HUDEP-2 (cell line): ENCODE measurements around the gene DGKH.

Source experiments
- DNase-seq, 76 experiments: peaks; one replicate each; lab custom pipeline; 2025; ENCODE audit not compliant: unreplicated experiment in 76 of 76; lab: John Stamatoyannopoulos, UW

DGKH gene

GRCh38 chr13:42048342-42048683 is at the start of gene DGKH:
DGKH (plus strand) TSS chr13:42048648; CDS start chr13:42048774, 126 bp downstream.
- DNase-seq, result no peak

DNA sequence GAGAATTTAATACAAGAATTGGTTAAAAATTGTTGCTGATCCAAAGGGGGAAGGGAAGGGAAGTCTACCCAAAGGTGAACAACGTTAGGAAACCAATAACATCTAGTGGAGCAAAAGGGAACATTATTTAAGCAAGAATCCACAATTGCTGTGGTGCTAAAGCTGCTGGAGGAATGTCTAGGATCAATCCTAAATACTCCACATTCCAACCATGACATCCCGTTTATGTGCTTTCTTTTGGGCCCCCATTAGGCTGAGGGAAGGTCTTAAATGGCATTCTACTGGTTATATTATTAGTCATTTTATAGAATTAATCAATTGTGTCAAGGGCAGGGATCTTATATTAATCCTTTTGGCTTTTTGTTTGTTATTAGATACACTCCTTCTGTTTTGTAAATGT is 47.6 kb upstream of the DGKH start:
- no peak for DNase-seq

DNA sequence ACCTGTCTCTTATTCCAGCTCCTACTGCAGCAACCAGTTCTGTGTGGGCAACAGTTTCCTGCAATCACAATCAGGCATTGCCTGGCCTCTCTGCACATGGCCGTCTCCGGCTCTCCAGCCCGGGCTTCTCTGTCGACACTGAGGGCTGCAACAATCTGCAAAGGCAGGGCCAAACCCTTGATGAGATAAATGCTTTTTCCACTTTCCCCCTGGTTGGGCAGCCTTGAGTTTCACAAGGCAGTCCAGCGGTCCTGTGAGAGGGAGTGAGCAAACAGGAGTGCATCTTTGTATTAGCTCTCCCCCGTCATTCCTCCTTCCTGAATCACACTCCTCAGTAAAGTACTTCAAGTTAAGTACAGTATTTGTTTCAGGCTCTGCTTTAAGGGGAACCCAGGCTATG is 46.9 kb upstream of the DGKH start:
- DNase-seq, result no peak

DNA sequence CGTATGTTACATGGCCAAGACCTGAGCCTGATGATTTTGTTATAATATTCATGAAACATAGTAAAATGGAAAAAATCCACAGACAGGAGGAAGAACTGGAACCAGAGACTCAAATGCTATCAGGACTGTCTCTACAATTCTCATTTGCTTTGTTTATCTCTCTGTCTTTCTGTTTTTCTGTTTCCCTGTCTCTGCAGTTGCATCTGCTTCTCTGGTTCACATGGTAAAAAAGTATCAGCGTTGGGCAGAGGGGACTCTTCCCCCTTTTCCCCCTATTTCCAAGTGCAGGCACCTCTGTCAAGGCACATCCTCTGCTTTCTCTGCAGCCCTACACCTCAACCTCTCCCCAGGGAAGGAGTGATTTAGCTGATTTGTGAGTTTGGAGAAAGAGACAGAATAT is 46.4 kb upstream of the DGKH start:
- DNase-seq, result no peak

DNA sequence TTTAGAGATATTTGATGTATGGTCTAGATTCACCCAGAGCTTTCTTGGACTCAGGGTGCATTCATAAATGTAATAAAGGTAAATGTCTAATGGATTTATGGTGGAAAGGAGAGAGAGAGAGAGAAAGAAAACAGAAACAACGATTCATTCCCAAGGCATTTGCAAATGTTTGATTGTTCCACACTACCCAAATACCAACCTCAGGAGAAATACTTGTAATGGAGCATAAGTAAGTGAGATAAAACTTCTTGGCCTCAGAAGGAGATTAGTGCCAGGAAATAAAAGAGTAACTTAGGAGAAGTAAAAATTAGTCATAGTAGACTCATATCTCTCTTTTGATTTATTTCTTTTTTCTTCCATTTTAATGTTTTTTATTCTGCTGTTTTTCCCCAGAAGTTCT is 40.6 kb upstream of the DGKH start:
- DNase-seq, result no peak

DNA sequence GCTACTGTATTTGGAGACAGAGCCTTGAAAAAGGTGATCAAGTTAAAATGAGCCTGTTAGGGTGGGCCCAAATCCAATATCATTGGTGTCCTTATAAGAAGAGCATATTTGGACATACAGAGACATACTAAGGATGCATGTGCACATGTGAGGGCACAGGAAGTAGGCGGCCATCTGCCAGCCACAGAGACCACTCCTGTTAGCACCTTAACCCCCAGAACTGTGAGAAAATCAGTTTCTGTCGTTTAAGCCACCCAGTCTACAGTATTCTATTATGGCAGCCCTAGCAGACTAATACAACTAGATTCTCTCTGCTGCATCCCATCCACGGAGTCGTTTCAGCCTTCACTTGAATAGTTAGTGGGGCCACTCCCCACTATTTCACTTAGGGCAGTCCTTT is 39.4 kb upstream of the DGKH start:
- no peak for DNase-seq

- no peak for DNase-seq
Observed at GRCh38 chr13:42011601-42012350, 36.7 kb upstream of the DGKH start.

DNA sequence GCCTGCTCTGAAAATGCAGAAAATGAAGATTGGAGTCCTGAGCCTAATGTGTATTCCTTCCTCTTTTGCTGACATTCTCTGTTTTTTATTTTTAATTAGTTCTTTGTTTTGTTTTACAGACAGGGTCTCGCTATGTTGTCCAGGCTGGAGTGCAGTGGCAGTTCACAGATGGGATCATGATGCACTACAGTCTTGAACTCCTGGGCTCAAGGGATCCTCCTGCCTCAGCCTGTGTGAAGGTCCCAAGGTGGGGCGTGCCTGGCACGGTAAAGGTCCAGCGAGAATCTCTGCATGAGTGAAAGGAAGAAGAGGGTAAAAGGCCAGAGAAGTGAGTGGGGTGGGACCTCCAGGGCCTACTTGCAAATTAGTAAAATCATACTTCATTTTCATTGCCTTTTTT is 34.3 kb upstream of the DGKH start:
- DNase-seq, result no peak

DNA sequence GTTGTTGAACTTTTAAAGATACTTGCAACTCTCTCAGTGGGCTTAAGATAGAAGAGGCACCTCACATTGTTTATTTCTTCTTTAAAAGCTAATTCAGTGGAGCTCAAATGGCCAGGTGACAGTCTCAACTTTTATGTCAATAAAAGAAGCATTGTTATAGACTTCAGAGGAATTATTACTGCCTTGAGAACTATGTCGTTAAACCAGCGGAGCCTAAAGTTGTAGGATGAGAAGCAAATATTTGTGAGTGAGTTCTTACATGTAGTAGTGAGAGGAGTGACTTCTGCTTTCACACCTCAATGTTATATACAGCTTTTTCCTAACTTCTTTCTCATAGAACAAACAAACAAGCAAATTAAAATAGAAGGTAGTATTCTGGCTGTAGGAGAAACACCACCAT is 31.2 kb upstream of the DGKH start:
- DNase-seq, result no peak

- DNase-seq, result no peak
Observed at GRCh38 chr13:42021851-42022250, 26.6 kb upstream of the DGKH start.

GRCh38 chr13:42022336-42022735 is 26.1 kb upstream of the DGKH start:
- DNase-seq, result no peak

GRCh38 chr13:42022796-42023493 is 25.5 kb upstream of the DGKH start:
- no peak for DNase-seq

- no peak for DNase-seq
Observed at GRCh38 chr13:42027286-42027685, 21.2 kb upstream of the DGKH start.

DNA sequence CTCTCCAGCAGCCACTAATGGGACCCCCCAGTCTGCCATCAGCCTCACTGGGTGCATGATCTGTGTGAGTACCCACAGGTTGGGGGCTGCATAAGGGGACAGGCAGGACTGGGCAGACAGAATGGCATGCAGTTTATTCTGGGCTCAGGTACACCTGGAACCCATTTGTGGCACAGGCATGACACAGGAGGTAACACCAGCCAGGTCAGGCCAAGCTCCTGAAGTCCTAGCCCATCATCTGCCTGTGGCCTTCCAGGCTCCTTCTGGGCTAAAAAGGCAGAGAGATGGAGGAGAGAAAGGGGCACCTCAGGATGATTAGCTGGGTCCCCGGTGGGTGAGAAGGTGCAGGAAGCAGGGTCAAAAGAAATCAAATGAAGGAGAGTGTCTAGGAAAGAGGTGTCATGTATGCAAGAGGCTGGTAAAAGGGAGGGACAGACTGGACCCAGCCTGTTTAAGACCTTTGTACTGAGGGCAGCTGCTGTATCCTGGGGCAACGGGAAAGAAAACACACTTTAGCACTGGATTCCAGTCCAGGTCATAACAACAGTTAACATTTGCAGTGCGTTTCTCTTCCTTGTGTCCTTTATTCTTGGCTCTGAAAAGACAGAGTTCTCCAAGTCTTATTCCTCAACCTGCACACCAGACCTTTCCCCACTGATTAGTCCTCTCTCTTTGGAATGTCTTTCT is 20.2 kb upstream of the DGKH start:
- no peak for DNase-seq

DNA sequence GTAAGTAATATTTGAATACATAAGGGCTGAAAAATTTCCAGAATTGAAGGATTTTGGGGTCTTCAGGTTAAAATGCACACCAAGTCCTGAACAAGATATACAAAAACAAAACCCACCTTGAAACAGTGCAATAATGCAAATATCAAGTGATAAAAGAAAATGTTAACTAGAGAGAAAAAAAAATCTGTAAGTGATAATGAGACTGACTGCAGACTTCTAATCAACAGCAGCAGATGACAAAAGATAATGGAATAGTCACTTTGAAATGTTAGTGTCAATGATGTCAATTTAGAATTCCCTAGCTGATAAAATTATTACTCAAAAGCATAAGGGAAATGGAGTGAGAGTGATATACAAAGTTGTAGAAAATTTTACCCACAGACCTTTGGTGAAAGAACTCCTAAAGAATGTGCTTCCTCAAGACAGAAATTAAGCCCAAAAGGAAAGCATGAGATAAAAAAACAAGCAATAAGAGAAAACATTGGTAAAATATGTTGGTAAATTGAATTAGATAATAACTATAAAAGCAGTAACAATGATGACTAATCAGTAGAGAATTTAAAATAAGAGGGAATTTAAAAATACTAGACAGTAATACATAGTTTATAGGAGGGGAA is 12.4 kb upstream of the DGKH start:
- DNase-seq, result no peak

GRCh38 chr13:42036711-42037110 is 11.7 kb upstream of the DGKH start:
- no peak for DNase-seq

- DNase-seq, result no peak
Observed at GRCh38 chr13:42038661-42039456, 9.6 kb upstream of the DGKH start.

DNA sequence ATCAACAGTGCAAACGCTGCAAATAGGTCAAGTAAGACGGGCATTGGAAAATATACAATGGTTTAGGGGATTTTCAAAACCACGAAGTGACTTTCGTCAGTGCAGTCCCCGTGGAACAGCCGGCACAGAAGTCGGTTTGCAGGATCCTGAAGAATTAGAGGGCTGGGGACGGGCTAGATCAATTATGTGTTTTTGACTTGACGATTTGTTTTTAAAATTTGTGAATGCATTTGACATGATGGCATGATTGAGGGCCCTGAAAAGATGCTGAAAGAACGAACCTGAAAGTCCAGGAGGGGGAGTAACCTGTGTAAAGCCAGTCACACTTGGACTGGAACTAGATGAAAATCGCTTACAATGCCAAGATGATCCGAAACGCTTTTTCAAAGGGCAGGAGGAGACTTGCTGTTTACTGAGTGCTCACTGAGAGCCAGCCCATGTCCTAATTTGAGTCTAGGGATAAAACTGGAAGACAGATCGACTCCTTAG is 8.9 kb upstream of the DGKH start:
- no peak for DNase-seq

DNA sequence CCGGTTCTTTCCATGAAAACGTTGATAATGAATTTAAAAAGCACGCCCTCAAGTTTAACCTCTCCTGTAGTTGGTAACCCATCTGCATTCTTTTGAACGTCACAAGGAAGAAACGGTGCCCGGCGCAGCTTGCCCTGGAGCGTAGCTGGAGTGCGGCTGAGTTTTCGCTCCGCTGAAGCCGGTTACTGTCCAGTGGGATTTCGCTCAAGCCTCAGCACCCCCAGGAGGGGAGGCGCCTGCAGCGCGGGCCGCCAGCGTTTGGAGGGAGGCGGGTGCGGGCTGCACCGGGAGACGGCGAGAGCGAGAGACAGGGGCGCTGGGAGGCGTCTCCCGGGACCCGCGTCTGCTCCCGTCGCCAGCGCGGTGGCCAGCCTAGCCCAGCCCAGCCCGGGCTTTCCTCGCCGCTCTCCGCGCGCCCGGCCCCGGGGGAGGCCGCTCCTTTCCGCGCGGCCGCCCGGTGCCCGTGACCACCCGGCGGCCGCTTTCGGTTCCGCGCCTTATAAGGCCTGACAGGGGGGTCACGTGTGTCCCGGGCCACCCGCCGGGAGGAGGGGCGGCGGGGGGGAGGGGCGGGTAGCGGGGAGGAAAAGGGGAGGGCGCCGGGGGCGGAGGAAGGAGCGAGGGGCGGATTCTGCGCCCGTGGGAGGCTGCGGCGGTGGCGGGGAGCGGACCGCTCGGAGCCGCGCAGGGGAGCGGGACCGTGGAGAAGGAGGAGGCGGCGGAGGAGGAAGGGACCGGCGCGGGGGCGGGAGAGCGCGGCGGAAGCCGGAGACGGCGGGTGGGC is 8.3 kb upstream of the DGKH start:
- DNase-seq, result peak in 68 of 76 experiments; percentile 1 to 81 (median 54)

DNA sequence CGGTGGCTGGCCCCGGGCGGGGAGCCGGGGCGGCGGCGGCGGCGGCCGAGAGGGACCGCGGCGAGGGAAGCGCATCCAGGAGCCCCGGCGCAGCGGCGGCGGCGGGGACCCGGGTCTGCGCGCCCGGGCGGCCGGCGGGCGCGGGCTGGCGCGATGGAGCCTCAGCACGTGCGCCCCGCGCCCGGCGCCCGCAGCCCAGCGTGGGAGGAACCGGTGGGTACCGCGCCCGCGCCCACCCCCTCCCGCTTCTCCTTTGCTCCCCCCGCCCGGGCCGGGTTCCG is 7.8 kb upstream of the DGKH start:
- no peak for DNase-seq
